GM23338 (cell line): Measurements from ENCODE around the gene INPP4B. TPM values are rescaled to one million over a fixed set of nuclear protein-coding genes. Genes with fewer than 3 reads are reported as not detected.

Experiments
- ATAC-seq: fragments of 200-7000 bp; cut with Tn5 transposase; 3 replicates; pipeline ENCODE4 v1.9.1; 2020
- DNase-seq: peaks from one replicate; pipeline ENCODE4 v3.0.0-alpha.2; 2015; ENCODE audit warnings: low spot score
- H2AFZ ChIP-seq: fragments of 200-600 bp; sonication (generic); 2 replicates; pipeline ENCODE4 v1.8.0; 2016; ENCODE audit warnings: antibody characterized with exemption, mild to moderate bottlenecking, moderate library complexity
- H3F3A ChIP-seq: fragments of 200-600 bp; sonication (generic); replicated peaks from 2 replicates; pipeline ENCODE4 v1.8.0; 2017; ENCODE audit warnings: antibody characterized with exemption, mixed run types, low read depth
- H3K27ac ChIP-seq: fragments of 200-600 bp; sonication (generic); 2 replicates; pipeline ENCODE4 v1.6.1; 2016; ENCODE audit warnings: low read depth
- H3K27me3 ChIP-seq: fragments of 200-600 bp; sonication (generic); 2 replicates; pipeline ENCODE4 v1.8.0; 2016; ENCODE audit warnings: mild to moderate bottlenecking, mixed run types, moderate library complexity; ENCODE audit not compliant: insufficient read depth
- H3K36me3 ChIP-seq: fragments of 200-600 bp; sonication (generic); 2 replicates; pipeline ENCODE4 v1.8.0; 2016; ENCODE audit warnings: mild to moderate bottlenecking; ENCODE audit not compliant: insufficient read depth
- H3K4me1 ChIP-seq: fragments of 200-600 bp; sonication (generic); 2 replicates; pipeline ENCODE4 v1.8.0; 2016; ENCODE audit warnings: mild to moderate bottlenecking, moderate library complexity; ENCODE audit not compliant: insufficient read depth
- H3K4me2 ChIP-seq: fragments of 200-600 bp; sonication (generic); 2 replicates; pipeline ENCODE4 v1.7.1; 2017; ENCODE audit warnings: mixed run types
- H3K4me3 ChIP-seq: fragments of 200-600 bp; sonication (generic); 2 replicates; pipeline ENCODE4 v1.6.1; 2016; ENCODE audit warnings: mixed run types
- H3K79me2 ChIP-seq: fragments of 200-600 bp; sonication (generic); replicated peaks from 2 replicates; pipeline ENCODE4 v1.8.0; 2017; ENCODE audit warnings: mild to moderate bottlenecking; ENCODE audit not compliant: insufficient read depth
- H3K9me2 ChIP-seq: fragments of 200-600 bp; sonication (generic); 2 replicates; pipeline ENCODE4 v1.8.0; 2017; ENCODE audit not compliant: insufficient read depth
- H4K20me1 ChIP-seq: fragments of 200-600 bp; sonication (generic); replicated peaks from 2 replicates; pipeline ENCODE4 v1.8.0; 2017; ENCODE audit warnings: mild to moderate bottlenecking; ENCODE audit not compliant: insufficient read depth
- H3K27ac Mint-ChIP-seq: 2 replicates; pipeline ENCODE4 v1.8.0; 2020; ENCODE audit warnings: inconsistent platforms, mild to moderate bottlenecking, moderate library complexity, mixed read lengths
- H3K27me3 Mint-ChIP-seq: 3 replicates; pipeline ENCODE4 v1.8.0; 2022; ENCODE audit warnings: low read depth, mild to moderate bottlenecking, moderate library complexity, mixed read lengths, inconsistent platforms; ENCODE audit not compliant: insufficient read depth, poor library complexity
- H3K36me3 Mint-ChIP-seq: 3 replicates; pipeline ENCODE4 v1.8.0; 2021; ENCODE audit warnings: low read depth, mild to moderate bottlenecking, inconsistent platforms, moderate library complexity, mixed read lengths
- H3K4me1 Mint-ChIP-seq: 3 replicates; pipeline ENCODE4 v1.8.0; 2020; ENCODE audit warnings: mild to moderate bottlenecking, inconsistent platforms, mixed read lengths
- H3K4me3 Mint-ChIP-seq: 3 replicates; pipeline ENCODE4 v1.8.0; 2021; ENCODE audit warnings: moderate library complexity, mild to moderate bottlenecking, inconsistent platforms, mixed read lengths
- H3K9me3 Mint-ChIP-seq: 3 replicates; pipeline ENCODE4 v1.8.0; 2020; ENCODE audit warnings: moderate library complexity, mild to moderate bottlenecking, inconsistent platforms, mixed read lengths
- CREB1 ChIP-seq: fragments of 250-450 bp; sonication (Bioruptor Pico); IDR thresholded peaks from 2 replicates; pipeline ENCODE4 v1.5.0; 2020; ENCODE audit warnings: low read depth, mild to moderate bottlenecking, moderate library complexity
- CTCF ChIP-seq, 2 experiments: fragments of 200-600 bp in 1 of 2; sonication (generic) in 1 of 2; conservative IDR thresholded peaks; 2 replicates each; pipeline versions ENCODE4 v1.5.1 to v1.6.1; 2016 to 2017; ENCODE audit warnings: antibody characterized with exemption in 2 of 2, low read depth in 2 of 2, mild to moderate bottlenecking in 2 of 2, moderate library complexity in 1 of 2
- ETS1 ChIP-seq: IDR thresholded peaks from 2 replicates; pipeline ENCODE4 v1.6.1; 2016; ENCODE audit warnings: antibody characterized with exemption
- EZH2 ChIP-seq: fragments of 200-600 bp; sonication (generic); IDR thresholded peaks from one replicate; pipeline ENCODE4 v1.8.0; 2017; ENCODE audit warnings: antibody characterized with exemption, mild to moderate bottlenecking, low read depth; ENCODE audit not compliant: unreplicated experiment
- EZH2phosphoT487 ChIP-seq: fragments of 200-600 bp; sonication (generic); IDR thresholded peaks from one replicate; pipeline ENCODE4 v1.8.1; 2018; ENCODE audit warnings: antibody characterized with exemption; ENCODE audit not compliant: unreplicated experiment
- JUNB ChIP-seq: IDR thresholded peaks from one replicate; pipeline ENCODE4 v1.6.1; 2016; ENCODE audit warnings: antibody characterized with exemption; ENCODE audit not compliant: unreplicated experiment
- NANOG ChIP-seq: IDR thresholded peaks from 2 replicates; pipeline ENCODE4 v1.6.1; 2016; ENCODE audit warnings: antibody characterized with exemption, borderline replicate concordance
- POLR2AphosphoS5 ChIP-seq: IDR thresholded peaks from 2 replicates; pipeline ENCODE4 v1.6.1; 2016; ENCODE audit warnings: antibody characterized with exemption, low read depth
- REST ChIP-seq: IDR thresholded peaks from one replicate; pipeline ENCODE4 v1.6.1; 2018; ENCODE audit warnings: antibody characterized with exemption; ENCODE audit not compliant: unreplicated experiment
- STAT1 ChIP-seq: IDR thresholded peaks from one replicate; pipeline ENCODE4 v1.6.1; 2016; ENCODE audit warnings: antibody characterized with exemption; ENCODE audit not compliant: unreplicated experiment
- ZNF114 ChIP-seq: fragments of 250-450 bp; sonication (Bioruptor Pico); IDR thresholded peaks from 2 replicates; pipeline ENCODE4 v1.5.0; 2020; ENCODE audit warnings: mild to moderate bottlenecking, moderate library complexity
- ZNF331 ChIP-seq: fragments of 250-450 bp; sonication (Bioruptor Pico); IDR thresholded peaks from 2 replicates; pipeline ENCODE4 v1.5.0; 2020; ENCODE audit warnings: low read depth, mild to moderate bottlenecking, moderate library complexity
- ZNF462 ChIP-seq: fragments of 250-450 bp; sonication (Bioruptor Pico); IDR thresholded peaks from 2 replicates; pipeline ENCODE4 v1.5.0; 2020; ENCODE audit warnings: mild to moderate bottlenecking, moderate library complexity
- polyA plus RNA-seq: library from polyadenylated mRNA; unstranded; fragments of >200 nt; fragmentation: Nextera tagmentation; extraction: Ambion mirVana; gene quantifications from 2 replicates; pipeline ENCODE4 v1.2.1, GENCODE V29; 2016
- total RNA-seq: library from RNA; depleted of rRNA; stranded (reverse); fragments of >200 nt; shearing (Covaris generic); gene quantifications from 2 replicates; pipeline ENCODE4 v1.2.3, GENCODE V29; 2014

INPP4B gene
- total and polyA plus RNA-seq, 2 experiments from 2014 or later = 0.11 to 0.14 TPM

- Histone ChIP-seq H3K4me2 (no peak overlapping the region), H2AFZ (no peak overlapping the region), H3K79me2 (no peaks in the 10 kb centered on the region), H3K36me3 (no peaks in the 10 kb centered on the region), H3K4me3 (no peak overlapping the region), H3K4me1 (no peaks in the 10 kb centered on the region), H3F3A (no peaks in the 10 kb centered on the region), H3K9me2 (no peaks in the 10 kb centered on the region), H4K20me1 (no peaks in the 10 kb centered on the region), H3K27ac (no peak overlapping the region), H3K27me3 (no peaks in the 10 kb centered on the region)
- H3K27me3 Mint-ChIP-seq = no peaks in the 10 kb centered on the region
- peaks cover 3% of the 10 kb centered on the region; the same call in 2 of the 3 replicates for H3K36me3 Mint-ChIP-seq
- H3K9me3 Mint-ChIP-seq = peaks cover 3% of the 10 kb centered on the region; the same call in 1 of the 3 replicates
- H3K4me1 Mint-ChIP-seq = peaks cover 4% of the 10 kb centered on the region
- DNase-seq (no peak), ATAC-seq (no peak)
- TF ChIP-seq ETS1 (no peak), STAT1 (no peak), ZNF114 (CRISPR knock-in tag) (no peak), ZNF462 (no peak), EZH2 (no peak), REST (no peak), NANOG (no peak), JUNB (no peak), CREB1 (CRISPR knock-in tag) (no peak), POLR2AphosphoS5 (no peak), CTCF (conservative IDR thresholded peaks at IDR 0.05; ENCODE audit: low read depth in 2 of 2) (no peak), EZH2phosphoT487 (no peak), ZNF331 (CRISPR knock-in tag) (no peak)
- no peak overlapping the region for H3K4me3 Mint-ChIP-seq
- no peak overlapping the region for H3K27ac Mint-ChIP-seq
Measured at GRCh38 chr4:142293536-142293935, 552.6 kb downstream of the INPP4B start.
